Measurements from ENCODE around the gene CCDC47. TPM values are rescaled to one million over a fixed set of nuclear protein-coding genes. Genes with fewer than 3 reads are reported as not detected.

CCDC47 gene
- total and polyA plus RNA-seq, 2 of the 13 experiments (the other 11 are each of a cell fraction or from before 2014, with no cell fraction given), result 59.3 to 99.5 TPM

DNA sequence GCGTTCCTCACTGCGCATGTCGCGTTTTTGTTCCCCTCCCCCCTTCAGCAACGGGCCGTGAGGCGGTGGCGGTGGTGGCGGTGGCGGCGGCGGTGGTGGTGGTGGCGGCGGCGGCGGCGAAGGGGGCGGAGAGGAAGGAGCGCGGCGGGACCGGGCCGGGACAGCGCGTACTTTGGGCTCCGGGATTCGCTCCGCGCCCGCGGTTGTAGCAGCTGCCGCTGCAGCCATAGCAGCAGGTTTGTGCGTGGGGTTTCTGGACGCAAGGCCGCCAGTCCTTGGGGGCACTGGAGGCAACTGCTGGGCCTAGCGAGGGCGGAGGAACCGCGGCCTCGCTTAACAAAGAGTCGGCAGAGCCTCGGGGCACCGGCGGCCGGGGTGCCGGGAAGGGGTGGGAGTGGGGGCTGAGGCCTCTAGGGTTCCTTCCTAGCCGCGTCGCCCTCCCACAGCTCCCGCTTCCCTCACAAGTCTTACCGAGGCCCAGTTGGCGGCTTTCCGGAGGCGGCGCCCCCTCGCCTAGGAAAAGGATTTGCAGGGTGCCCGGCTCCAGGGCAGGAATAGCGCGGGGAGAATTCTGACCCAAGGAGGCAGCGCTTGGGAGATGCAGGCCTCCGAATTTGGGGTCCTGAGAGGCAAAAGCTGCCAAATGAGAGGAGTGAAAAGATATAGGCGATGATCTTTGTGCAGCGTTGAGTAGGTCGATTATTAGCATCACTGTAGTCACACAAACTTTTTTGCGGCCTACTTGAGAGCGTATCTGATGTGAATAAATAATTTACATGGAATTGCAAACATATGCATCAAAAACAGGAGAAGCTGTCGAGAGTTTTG is 958 bp upstream of the CCDC47 start, which contains the start of gene DDX42 (continued):
- 0 out of 2 replicates have a peak, but pooled peaks have one; percentile 19 for TF ChIP-seq XBP1 (CRISPR knock-in tag; IDR thresholded peaks at IDR 0.05)
- TF ChIP-seq POLR2A (IDR thresholded peaks at IDR 0.05; ENCODE audit: insufficient read depth in 1 of 2, low read depth in 2 of 2, low read length in 2 of 2), result no peak
- no peak for TF ChIP-seq ZNF335 (CRISPR knock-in tag; IDR thresholded peaks at IDR 0.05)
- TF ChIP-seq, protein P1, sequence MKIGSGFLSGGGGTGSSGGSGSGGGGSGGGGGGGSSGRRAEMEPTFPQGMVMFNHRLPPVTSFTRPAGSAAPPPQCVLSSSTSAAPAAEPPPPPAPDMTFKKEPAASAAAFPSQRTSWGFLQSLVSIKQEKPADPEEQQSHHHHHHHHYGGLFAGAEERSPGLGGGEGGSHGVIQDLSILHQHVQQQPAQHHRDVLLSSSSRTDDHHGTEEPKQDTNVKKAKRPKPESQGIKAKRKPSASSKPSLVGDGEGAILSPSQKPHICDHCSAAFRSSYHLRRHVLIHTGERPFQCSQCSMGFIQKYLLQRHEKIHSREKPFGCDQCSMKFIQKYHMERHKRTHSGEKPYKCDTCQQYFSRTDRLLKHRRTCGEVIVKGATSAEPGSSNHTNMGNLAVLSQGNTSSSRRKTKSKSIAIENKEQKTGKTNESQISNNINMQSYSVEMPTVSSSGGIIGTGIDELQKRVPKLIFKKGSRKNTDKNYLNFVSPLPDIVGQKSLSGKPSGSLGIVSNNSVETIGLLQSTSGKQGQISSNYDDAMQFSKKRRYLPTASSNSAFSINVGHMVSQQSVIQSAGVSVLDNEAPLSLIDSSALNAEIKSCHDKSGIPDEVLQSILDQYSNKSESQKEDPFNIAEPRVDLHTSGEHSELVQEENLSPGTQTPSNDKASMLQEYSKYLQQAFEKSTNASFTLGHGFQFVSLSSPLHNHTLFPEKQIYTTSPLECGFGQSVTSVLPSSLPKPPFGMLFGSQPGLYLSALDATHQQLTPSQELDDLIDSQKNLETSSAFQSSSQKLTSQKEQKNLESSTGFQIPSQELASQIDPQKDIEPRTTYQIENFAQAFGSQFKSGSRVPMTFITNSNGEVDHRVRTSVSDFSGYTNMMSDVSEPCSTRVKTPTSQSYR (CRISPR knock-in tag; IDR thresholded peaks at IDR 0.05; ENCODE audit: borderline replicate concordance), result peak; percentile 96
- TF ChIP-seq MAFF (IDR thresholded peaks at IDR 0.05; ENCODE audit: low read depth, low read length), result no peak
- TF ChIP-seq CERS6 (CRISPR knock-in tag; IDR thresholded peaks at IDR 0.05), result no peak
- no peak for TF ChIP-seq KDM5B (CRISPR knock-in tag; IDR thresholded peaks at IDR 0.05; ENCODE audit: borderline replicate concordance)
- TF ChIP-seq, protein P2, sequence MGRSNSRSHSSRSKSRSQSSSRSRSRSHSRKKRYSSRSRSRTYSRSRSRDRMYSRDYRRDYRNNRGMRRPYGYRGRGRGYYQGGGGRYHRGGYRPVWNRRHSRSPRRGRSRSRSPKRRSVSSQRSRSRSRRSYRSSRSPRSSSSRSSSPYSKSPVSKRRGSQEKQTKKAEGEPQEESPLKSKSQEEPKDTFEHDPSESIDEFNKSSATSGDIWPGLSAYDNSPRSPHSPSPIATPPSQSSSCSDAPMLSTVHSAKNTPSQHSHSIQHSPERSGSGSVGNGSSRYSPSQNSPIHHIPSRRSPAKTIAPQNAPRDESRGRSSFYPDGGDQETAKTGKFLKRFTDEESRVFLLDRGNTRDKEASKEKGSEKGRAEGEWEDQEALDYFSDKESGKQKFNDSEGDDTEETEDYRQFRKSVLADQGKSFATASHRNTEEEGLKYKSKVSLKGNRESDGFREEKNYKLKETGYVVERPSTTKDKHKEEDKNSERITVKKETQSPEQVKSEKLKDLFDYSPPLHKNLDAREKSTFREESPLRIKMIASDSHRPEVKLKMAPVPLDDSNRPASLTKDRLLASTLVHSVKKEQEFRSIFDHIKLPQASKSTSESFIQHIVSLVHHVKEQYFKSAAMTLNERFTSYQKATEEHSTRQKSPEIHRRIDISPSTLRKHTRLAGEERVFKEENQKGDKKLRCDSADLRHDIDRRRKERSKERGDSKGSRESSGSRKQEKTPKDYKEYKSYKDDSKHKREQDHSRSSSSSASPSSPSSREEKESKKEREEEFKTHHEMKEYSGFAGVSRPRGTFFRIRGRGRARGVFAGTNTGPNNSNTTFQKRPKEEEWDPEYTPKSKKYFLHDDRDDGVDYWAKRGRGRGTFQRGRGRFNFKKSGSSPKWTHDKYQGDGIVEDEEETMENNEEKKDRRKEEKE (IDR thresholded peaks at IDR 0.05), result no peak
- peak; percentile 71 for TF ChIP-seq TAF1 (CRISPR knock-in tag; IDR thresholded peaks at IDR 0.05)
- TF ChIP-seq, protein P3, sequence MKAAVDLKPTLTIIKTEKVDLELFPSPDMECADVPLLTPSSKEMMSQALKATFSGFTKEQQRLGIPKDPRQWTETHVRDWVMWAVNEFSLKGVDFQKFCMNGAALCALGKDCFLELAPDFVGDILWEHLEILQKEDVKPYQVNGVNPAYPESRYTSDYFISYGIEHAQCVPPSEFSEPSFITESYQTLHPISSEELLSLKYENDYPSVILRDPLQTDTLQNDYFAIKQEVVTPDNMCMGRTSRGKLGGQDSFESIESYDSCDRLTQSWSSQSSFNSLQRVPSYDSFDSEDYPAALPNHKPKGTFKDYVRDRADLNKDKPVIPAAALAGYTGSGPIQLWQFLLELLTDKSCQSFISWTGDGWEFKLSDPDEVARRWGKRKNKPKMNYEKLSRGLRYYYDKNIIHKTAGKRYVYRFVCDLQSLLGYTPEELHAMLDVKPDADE (CRISPR knock-in tag; IDR thresholded peaks at IDR 0.05), result no peak
- TF ChIP-seq ZNF552 (CRISPR knock-in tag; IDR thresholded peaks at IDR 0.05; ENCODE audit: borderline replicate concordance), result no peak
- TF ChIP-seq GABPA (IDR thresholded peaks at IDR 0.05; ENCODE audit: low read depth, low read length), result no peak
- no peak for TF ChIP-seq GABPA (CRISPR knock-in tag; IDR thresholded peaks at IDR 0.05; ENCODE audit: low read depth)
- no peak for TF ChIP-seq TBL1XR1 (IDR thresholded peaks at IDR 0.05; ENCODE audit: borderline replicate concordance, low read length, partially characterized antibody)
- peak; percentile 23; the same call in 1 of the 2 replicates for TF ChIP-seq SP5 (CRISPR knock-in tag; IDR thresholded peaks at IDR 0.05; ENCODE audit: borderline replicate concordance, low read depth)
- TF ChIP-seq SNAPC2 (CRISPR knock-in tag; IDR thresholded peaks at IDR 0.05), result peak; percentile 70; the same call in 1 of the 2 replicates
- no peak for TF ChIP-seq NFYC (CRISPR knock-in tag; IDR thresholded peaks at IDR 0.05)
- no peak for TF ChIP-seq ZBTB44 (CRISPR knock-in tag; IDR thresholded peaks at IDR 0.05)
- no peak for TF ChIP-seq ZNF670 (CRISPR knock-in tag; IDR thresholded peaks at IDR 0.05; ENCODE audit: borderline replicate concordance)
